ENCODE results near the gene CCDC137.

Gene CCDC137

GRCh38 chr17:81680150-81680549, 13.6 kb downstream of the CCDC137 start:
- Histone ChIP-seq H3K36me3 (ENCODE audit: insufficient read depth) (no peaks in the 10 kb centered on the region), H3K27ac (no peak overlapping the region), H4K20me1 (ENCODE audit: insufficient read depth) (no peaks in the 10 kb centered on the region), H3K27me3 (ENCODE audit: insufficient read depth, low read depth) (no peaks in the 10 kb centered on the region), H2AFZ (ENCODE audit: low read depth) (no peak overlapping the region), H3K4me1 (ENCODE audit: low read depth, poor library complexity, severe bottlenecking) (peaks cover 15% of the 10 kb centered on the region), H3K79me2 (ENCODE audit: insufficient read depth, low read depth) (peaks cover 37% of the 10 kb centered on the region), H3K4me3 (IDR thresholded peaks at IDR 0.05; ENCODE audit: insufficient read depth, low read depth, low read length) (no peak overlapping the region), H3K4me2 (no peak overlapping the region), H3K9ac (no peak overlapping the region)
- no peak for TF ChIP-seq CTCF (conservative IDR thresholded peaks at IDR 0.05; ENCODE audit: low read depth, low read length)

GRCh38 chr17:81681672-81682071, 15.1 kb downstream of the CCDC137 start:
- H3K9ac ChIP-seq = no peak overlapping the region
- H4K20me1 ChIP-seq (ENCODE audit: insufficient read depth) = no peaks in the 10 kb centered on the region
- peaks cover 26% of the 10 kb centered on the region for H3K4me1 ChIP-seq (ENCODE audit: low read depth, poor library complexity, severe bottlenecking)
- H3K27ac ChIP-seq = no peak overlapping the region
- peaks cover 7% of the 10 kb centered on the region; the same call in 1 of the 2 replicates for H3K36me3 ChIP-seq (ENCODE audit: insufficient read depth)
- no peaks in the 10 kb centered on the region for H3K27me3 ChIP-seq (ENCODE audit: insufficient read depth, low read depth)
- H3K4me3 ChIP-seq (IDR thresholded peaks at IDR 0.05; ENCODE audit: insufficient read depth, low read depth, low read length) = no peak overlapping the region
- H3K79me2 ChIP-seq (ENCODE audit: insufficient read depth, low read depth) = peaks cover 53% of the 10 kb centered on the region
- no peak for TF ChIP-seq CTCF (conservative IDR thresholded peaks at IDR 0.05; ENCODE audit: low read depth, low read length)
- H2AFZ ChIP-seq (ENCODE audit: low read depth) = no peak overlapping the region
- no peak overlapping the region for H3K4me2 ChIP-seq

- peak overlapping the region; percentile 3 for H3K4me3 ChIP-seq (IDR thresholded peaks at IDR 0.05; ENCODE audit: insufficient read depth, low read depth, low read length)
- TF ChIP-seq CTCF (conservative IDR thresholded peaks at IDR 0.05; ENCODE audit: low read depth, low read length) = no peak
- no peak overlapping the region for H3K27ac ChIP-seq
- H3K4me1 ChIP-seq (ENCODE audit: low read depth, poor library complexity, severe bottlenecking) = peaks cover 26% of the 10 kb centered on the region
- H3K79me2 ChIP-seq (ENCODE audit: insufficient read depth, low read depth) = peaks cover 55% of the 10 kb centered on the region
- no peaks in the 10 kb centered on the region for H4K20me1 ChIP-seq (ENCODE audit: insufficient read depth)
- peak overlapping the region; percentile 21; the same call in 1 of the 2 replicates for H2AFZ ChIP-seq (ENCODE audit: low read depth)
- peaks cover 12% of the 10 kb centered on the region; the same call in 1 of the 2 replicates for H3K36me3 ChIP-seq (ENCODE audit: insufficient read depth)
- peak overlapping the region; percentile 85 for H3K4me2 ChIP-seq
- peak overlapping the region; percentile 85; the same call in 1 of the 2 replicates for H3K9ac ChIP-seq
- H3K27me3 ChIP-seq (ENCODE audit: insufficient read depth, low read depth) = no peaks in the 10 kb centered on the region
Measured at GRCh38 chr17:81682565-81683207, 16.1 kb downstream of the CCDC137 start.

- Histone ChIP-seq H3K4me1 (ENCODE audit: low read depth, poor library complexity, severe bottlenecking) (peaks cover 26% of the 10 kb centered on the region), H4K20me1 (ENCODE audit: insufficient read depth) (no peaks in the 10 kb centered on the region), H3K9ac (peak overlapping the region; percentile 85; the same call in 1 of the 2 replicates), H3K27ac (no peak overlapping the region), H3K4me2 (peak overlapping the region; percentile 85), H3K36me3 (ENCODE audit: insufficient read depth) (peaks cover 12% of the 10 kb centered on the region; the same call in 1 of the 2 replicates), H3K27me3 (ENCODE audit: insufficient read depth, low read depth) (no peaks in the 10 kb centered on the region), H2AFZ (ENCODE audit: low read depth) (peak overlapping the region; percentile 21; the same call in 1 of the 2 replicates), H3K4me3 (IDR thresholded peaks at IDR 0.05; ENCODE audit: insufficient read depth, low read depth, low read length) (peak overlapping the region; percentile 3), H3K79me2 (ENCODE audit: insufficient read depth, low read depth) (peaks cover 55% of the 10 kb centered on the region)
- no peak for TF ChIP-seq CTCF (conservative IDR thresholded peaks at IDR 0.05; ENCODE audit: low read depth, low read length)
Measured at GRCh38 chr17:81683208-81683583, 16.7 kb downstream of the CCDC137 start.
